IMR-90 (cell line): ENCODE data around the gene PPFIA2. TPM values are rescaled to one million over a fixed set of nuclear protein-coding genes. Genes with fewer than 3 reads are reported as not detected.

ENCODE experiments used
- ATAC-seq: fragments of 200-7000 bp; cut with Tn5 transposase; 2 replicates; pipeline ENCODE4 v1.9.1; 2020; ENCODE audit warnings: low read depth, mild to moderate bottlenecking, moderate library complexity
- BruUV-seq: library from RNA; stranded (reverse); fragments of 400-500 nt; replicated peaks from 2 replicates; lab custom pipeline; 2021; lab: Mats Ljungman, UMichigan
- CTCF ChIA-PET: fragments of 300-600 bp; formaldehyde crosslinking; extraction: SDS; loops from one replicate; lab custom pipeline; 2021; ENCODE audit warnings: antibody characterized with exemption; lab: Yijun Ruan, JAX
- POLR2A ChIA-PET: fragments of 300-600 bp; sonication (Branson Sonifier 250); formaldehyde crosslinking; loops from one replicate; lab custom pipeline; 2022; ENCODE audit warnings: antibody characterized with exemption; ENCODE audit not compliant: unreplicated experiment; lab: Charles Lee
- DNase-seq: peaks from one replicate; pipeline ENCODE4 v3.0.0; 2013
- H2AFZ ChIP-seq: replicated peaks from 2 replicates; pipeline ENCODE3; 2013; ENCODE audit warnings: low read length, mild to moderate bottlenecking; ENCODE audit not compliant: poor library complexity
- H2AK5ac ChIP-seq: 2 replicates; pipeline ENCODE4 v1.6.1; 2013; ENCODE audit warnings: low read depth, low read length, inconsistent platforms
- H2AK9ac ChIP-seq: replicated peaks from 2 replicates; pipeline ENCODE3; 2013; ENCODE audit warnings: mild to moderate bottlenecking, low read depth, low read length, moderate library complexity; ENCODE audit not compliant: poor library complexity
- H2BK120ac ChIP-seq: 2 replicates; pipeline ENCODE4 v1.6.1; 2013; ENCODE audit warnings: low read depth, low read length, inconsistent platforms
- H2BK15ac ChIP-seq: 3 replicates; pipeline ENCODE4 v1.6.1; 2013; ENCODE audit warnings: low read depth, low read length, inconsistent platforms
- H2BK20ac ChIP-seq: 2 replicates; pipeline ENCODE4 v1.6.1; 2013; ENCODE audit warnings: low read depth, mild to moderate bottlenecking, inconsistent platforms, low read length, moderate library complexity
- H2BK5ac ChIP-seq: 2 replicates; pipeline ENCODE4 v1.6.1; 2013; ENCODE audit warnings: mild to moderate bottlenecking, low read depth, low read length, inconsistent platforms; ENCODE audit not compliant: poor library complexity, severe bottlenecking
- H3K14ac ChIP-seq: replicated peaks from 2 replicates; pipeline ENCODE4 v1.6.1; 2013; ENCODE audit warnings: low read depth, low read length, inconsistent platforms
- H3K18ac ChIP-seq: 2 replicates; pipeline ENCODE4 v1.6.1; 2013; ENCODE audit warnings: low read depth, low read length, control low read depth
- H3K23ac ChIP-seq: 2 replicates; pipeline ENCODE4 v1.6.1; 2013; ENCODE audit warnings: low read depth, low read length, inconsistent platforms
- H3K27ac ChIP-seq: 2 replicates; pipeline ENCODE4 v1.5.1; 2013; ENCODE audit warnings: mild to moderate bottlenecking, control low read depth, low read length; ENCODE audit not compliant: insufficient read depth
- H3K27me3 ChIP-seq: 2 replicates; pipeline ENCODE4 v1.6.1; 2013; ENCODE audit warnings: low read length; ENCODE audit not compliant: control insufficient read depth, insufficient read depth
- H3K36me3 ChIP-seq: 2 replicates; pipeline ENCODE4 v1.6.1; 2013; ENCODE audit warnings: low read length, mixed read lengths; ENCODE audit not compliant: control insufficient read depth, insufficient read depth
- H3K4ac ChIP-seq: 2 replicates; pipeline ENCODE4 v1.6.1; 2013; ENCODE audit warnings: low read depth, low read length, inconsistent platforms
- H3K4me1 ChIP-seq: 2 replicates; pipeline ENCODE4 v1.6.1; 2013; ENCODE audit warnings: low read length, mixed read lengths; ENCODE audit not compliant: control insufficient read depth, insufficient read depth
- H3K4me2 ChIP-seq: 2 replicates; pipeline ENCODE4 v1.6.1; 2013; ENCODE audit warnings: low read depth, mild to moderate bottlenecking, control low read depth, low read length, moderate library complexity
- H3K4me3 ChIP-seq: 2 replicates; pipeline ENCODE4 v1.5.1; 2013; ENCODE audit warnings: low read depth, mild to moderate bottlenecking, control low read depth, low read length, moderate library complexity; ENCODE audit not compliant: insufficient read depth
- H3K56ac ChIP-seq: 2 replicates; pipeline ENCODE4 v1.6.1; 2013; ENCODE audit warnings: low read length, inconsistent platforms; ENCODE audit not compliant: insufficient read depth; ENCODE audit errors: extremely low read depth
- H3K79me1 ChIP-seq, 2 experiments: 2 replicates each; pipeline ENCODE4 v1.6.1; 2013; ENCODE audit warnings: low read length in 2 of 2, inconsistent platforms in 1 of 2, low read depth in 1 of 2
- H3K9ac ChIP-seq: 2 replicates; pipeline ENCODE4 v1.6.1; 2013; ENCODE audit warnings: low read depth, low read length, control low read depth
- H3K9me1 ChIP-seq: 2 replicates; pipeline ENCODE4 v1.6.1; 2013; ENCODE audit warnings: low read length, inconsistent platforms; ENCODE audit not compliant: insufficient read depth
- H3K9me3 ChIP-seq: 2 replicates; pipeline ENCODE4 v1.6.1; 2013; ENCODE audit warnings: low read length; ENCODE audit not compliant: control insufficient read depth, insufficient read depth
- H4K20me1 ChIP-seq: 2 replicates; pipeline ENCODE4 v1.6.1; 2013; ENCODE audit warnings: low read length, inconsistent platforms; ENCODE audit not compliant: insufficient read depth
- H4K5ac ChIP-seq: 2 replicates; pipeline ENCODE4 v1.6.1; 2013; ENCODE audit warnings: mild to moderate bottlenecking, low read depth, low read length, control low read depth
- H4K8ac ChIP-seq, 2 experiments: 2 replicates each; pipeline ENCODE4 v1.6.1; 2013; ENCODE audit warnings: low read depth in 2 of 2, low read length in 2 of 2, control low read depth in 1 of 2, inconsistent platforms in 1 of 2
- H4K91ac ChIP-seq: 2 replicates; pipeline ENCODE4 v1.6.1; 2013; ENCODE audit warnings: low read depth, low read length, inconsistent platforms; ENCODE audit not compliant: insufficient read depth
- BHLHE40 ChIP-seq: fragments of 150-350 bp; IDR thresholded peaks from 2 replicates; pipeline ENCODE4 v1.6.1; 2016; ENCODE audit warnings: mild to moderate bottlenecking, low read depth, low read length
- CTCF ChIP-seq: conservative IDR thresholded peaks from 2 replicates; pipeline ENCODE4 v1.5.1; 2012; ENCODE audit warnings: mild to moderate bottlenecking, low read depth, low read length, improper control_type of control experiment
- ELK1 ChIP-seq: fragments of 150-350 bp; IDR thresholded peaks from 2 replicates; pipeline ENCODE4 v1.6.1; 2016; ENCODE audit warnings: low read depth, mild to moderate bottlenecking, low read length, moderate library complexity, borderline replicate concordance
- FOS ChIP-seq: fragments of 150-350 bp; IDR thresholded peaks from 2 replicates; pipeline ENCODE4 v1.6.1; 2016; ENCODE audit warnings: low read depth, low read length
- MAZ ChIP-seq: IDR thresholded peaks from 2 replicates; pipeline ENCODE4 v1.6.1; 2012; ENCODE audit warnings: low read depth, mild to moderate bottlenecking, low read length, improper control_type of control experiment, moderate library complexity, borderline replicate concordance
- NFE2L2 ChIP-seq: fragments of 150-350 bp; IDR thresholded peaks from 2 replicates; pipeline ENCODE4 v1.6.1; 2016; ENCODE audit warnings: low read depth, mild to moderate bottlenecking, low read length
- POLR2A ChIP-seq: IDR thresholded peaks from 2 replicates; pipeline ENCODE4 v1.6.1; 2012; ENCODE audit warnings: mild to moderate bottlenecking, low read depth, low read length
- RAD21 ChIP-seq: IDR thresholded peaks from 2 replicates; pipeline ENCODE4 v1.6.1; 2012; ENCODE audit warnings: low read length, improper control_type of control experiment
- RCOR1 ChIP-seq: IDR thresholded peaks from 2 replicates; pipeline ENCODE4 v1.6.1; 2012; ENCODE audit warnings: mild to moderate bottlenecking, low read length, improper control_type of control experiment; ENCODE audit not compliant: insufficient replicate concordance
- RFX5 ChIP-seq: IDR thresholded peaks from 2 replicates; pipeline ENCODE4 v1.8.0; 2012; ENCODE audit warnings: low read depth, mild to moderate bottlenecking, low read length, moderate library complexity
- SMC3 ChIP-seq: fragments of 150-350 bp; IDR thresholded peaks from 2 replicates; pipeline ENCODE4 v1.6.1; 2016; ENCODE audit warnings: low read depth, mild to moderate bottlenecking, antibody characterized with exemption, low read length, moderate library complexity
- WGBS, 2 experiments: methylation state at CpG; one replicate each; pipeline versions ENCODE4 v1.1.5 to v1.1.7; 2013; ENCODE audit warnings: missing lambda C conversion rate in 2 of 2; ENCODE audit not compliant: insufficient read length in 1 of 2; ENCODE audit errors: extremely low coverage in 2 of 2; 5-methylcytosine and 5-hydroxymethylcytosine counted together
- dilution Hi-C: fragments of 300-500 bp; cut with HindIII; formaldehyde crosslinking; loops from one replicate; pipeline ENCODE4 v1.14.3; 2018; ENCODE audit warnings: low sequenced_read_pairs; ENCODE audit not compliant: unreplicated experiment
- in situ Hi-C: fragments of 300-500 bp; cut with MboI; formaldehyde crosslinking; loops from 3 replicates; pipeline ENCODE4 v1.14.3; 2019; ENCODE audit warnings: low sequenced_read_pairs, inconsistent platforms, mixed read lengths
- intact Hi-C: fragments of 100-400 bp; cut with micrococcal nuclease; formaldehyde crosslinking; loops from 2 replicates; pipeline ENCODE4 v1.10.0; 2022
- polyA plus RNA-seq, 3 experiments: library from polyadenylated mRNA; depleted of rRNA; stranded (reverse); fragments of >200 nt; gene quantifications; 2 replicates each; pipeline ENCODE4 v1.2.3, GENCODE V29; 2012; ENCODE audit warnings: low replicate concordance in 1 of 3
- total RNA-seq: library from RNA; depleted of rRNA; stranded (reverse); fragments of >200 nt; gene quantifications from 2 replicates; pipeline ENCODE4 v1.2.3, GENCODE V29; 2012

Gene PPFIA2
- total and polyA plus RNA-seq, 2 of the 4 experiments (the other 2 are of a cell fraction) = 0.29 to 1.3 TPM

GRCh38 chr12:81294325-81295190, 464.6 kb downstream of the PPFIA2 start:
- H3K27ac ChIP-seq = no peak overlapping the region
- POLR2A ChIA-PET = no interaction called here

More at GRCh38 chr12:81294325-81295190, 464.6 kb downstream of the PPFIA2 start:
- Histone ChIP-seq H3K9me3 (no peaks in the 10 kb centered on the region), H3K9me1 (no peaks in the 10 kb centered on the region), H3K18ac (no peak overlapping the region), H2BK20ac (no peak overlapping the region), H4K5ac (no peak overlapping the region), H3K56ac (no peak overlapping the region), H3K9ac (no peak overlapping the region), H2AK5ac (no peak overlapping the region), H4K8ac (no peak overlapping the region), H4K91ac (no peak overlapping the region), H3K23ac (no peak overlapping the region), H2AFZ (no peak overlapping the region), H3K79me1 (no peaks in the 10 kb centered on the region), H3K4me1 (no peaks in the 10 kb centered on the region), H3K14ac (no peak overlapping the region), H4K20me1 (no peaks in the 10 kb centered on the region), H2BK120ac (no peak overlapping the region), H2AK9ac (no peak overlapping the region), H3K4me3 (no peak overlapping the region), H2BK15ac (no peak overlapping the region), H3K4ac (no peak overlapping the region), H3K4me2 (no peak overlapping the region), H2BK5ac (no peak overlapping the region), H3K27me3 (no peaks in the 10 kb centered on the region), H3K36me3 (no peaks in the 10 kb centered on the region)
- 61% methylated on average over 3 of the region's 12 CpGs; no CpG with 5 or more reads in 1 of the 2 experiments for WGBS, 2 experiments
- no TSS peak for BruUV-seq
- ATAC-seq (no peak), DNase-seq (no peak)
- dilution Hi-C loops (no loop called here), intact Hi-C loops (no loop called here), in situ Hi-C loops (no loop called here)
- CTCF ChIA-PET = no interaction called here
- no peak for TF ChIP-seq FOS
- no peak for TF ChIP-seq RCOR1
- no peak for TF ChIP-seq RFX5
- no peak for TF ChIP-seq SMC3
- TF ChIP-seq ELK1 = no peak
- no peak for TF ChIP-seq BHLHE40
- no peak for TF ChIP-seq RAD21
- TF ChIP-seq POLR2A = no peak
- TF ChIP-seq MAZ = no peak
- no peak for TF ChIP-seq NFE2L2
- no peak for TF ChIP-seq CTCF
